ENCODE results near the gene KLHL36. TPM values are rescaled to one million over a fixed set of nuclear protein-coding genes. Genes with fewer than 3 reads are reported as not detected.

KLHL36 gene
- polyA plus RNA-seq, 1 experiment = 43.7 TPM

DNA sequence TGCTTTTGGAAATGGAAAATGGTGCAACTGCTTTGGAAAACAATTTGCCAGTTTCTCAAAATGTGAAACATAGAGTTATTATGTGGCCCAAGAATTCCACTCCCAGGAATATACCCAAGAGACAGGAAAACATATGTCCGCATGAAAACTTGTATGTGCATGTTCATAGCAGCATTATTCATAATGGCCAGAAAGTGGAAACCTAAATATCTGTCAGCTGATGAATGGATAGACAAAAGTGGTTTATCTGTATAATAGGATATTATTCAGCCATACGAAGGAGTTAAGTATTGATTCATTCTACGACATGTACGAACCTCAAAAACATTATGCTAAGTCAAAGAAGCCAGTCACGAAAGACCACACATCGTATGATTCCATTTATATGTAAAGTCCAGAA lies 22.8 kb upstream of the KLHL36 start:
- no peaks in the 10 kb centered on the region for H3K36me3 ChIP-seq (ENCODE audit: control insufficient read depth, insufficient read depth, low read length)
- no peaks in the 10 kb centered on the region for H3K27me3 ChIP-seq (ENCODE audit: control insufficient read depth, insufficient read depth, low read length)
- TF ChIP-seq, protein P1, sequence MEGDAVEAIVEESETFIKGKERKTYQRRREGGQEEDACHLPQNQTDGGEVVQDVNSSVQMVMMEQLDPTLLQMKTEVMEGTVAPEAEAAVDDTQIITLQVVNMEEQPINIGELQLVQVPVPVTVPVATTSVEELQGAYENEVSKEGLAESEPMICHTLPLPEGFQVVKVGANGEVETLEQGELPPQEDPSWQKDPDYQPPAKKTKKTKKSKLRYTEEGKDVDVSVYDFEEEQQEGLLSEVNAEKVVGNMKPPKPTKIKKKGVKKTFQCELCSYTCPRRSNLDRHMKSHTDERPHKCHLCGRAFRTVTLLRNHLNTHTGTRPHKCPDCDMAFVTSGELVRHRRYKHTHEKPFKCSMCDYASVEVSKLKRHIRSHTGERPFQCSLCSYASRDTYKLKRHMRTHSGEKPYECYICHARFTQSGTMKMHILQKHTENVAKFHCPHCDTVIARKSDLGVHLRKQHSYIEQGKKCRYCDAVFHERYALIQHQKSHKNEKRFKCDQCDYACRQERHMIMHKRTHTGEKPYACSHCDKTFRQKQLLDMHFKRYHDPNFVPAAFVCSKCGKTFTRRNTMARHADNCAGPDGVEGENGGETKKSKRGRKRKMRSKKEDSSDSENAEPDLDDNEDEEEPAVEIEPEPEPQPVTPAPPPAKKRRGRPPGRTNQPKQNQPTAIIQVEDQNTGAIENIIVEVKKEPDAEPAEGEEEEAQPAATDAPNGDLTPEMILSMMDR (IDR thresholded peaks at IDR 0.05; ENCODE audit: insufficient read depth, low read depth, low read length) = no peak
- ChIA-PET POLR2A (no interaction called here), CTCF (interaction anchor here (0.7 to 1.6 kb wide), 2 partner anchors 18 to 120 kb away, joined by 3 to 6 read pairs; no protein-coding TSS in a partner anchor)
- no peak overlapping the region for H3K4me3 ChIP-seq (ENCODE audit: low read depth, low read length)
- DNase-seq (ENCODE audit: low read depth) = no peak

DNA sequence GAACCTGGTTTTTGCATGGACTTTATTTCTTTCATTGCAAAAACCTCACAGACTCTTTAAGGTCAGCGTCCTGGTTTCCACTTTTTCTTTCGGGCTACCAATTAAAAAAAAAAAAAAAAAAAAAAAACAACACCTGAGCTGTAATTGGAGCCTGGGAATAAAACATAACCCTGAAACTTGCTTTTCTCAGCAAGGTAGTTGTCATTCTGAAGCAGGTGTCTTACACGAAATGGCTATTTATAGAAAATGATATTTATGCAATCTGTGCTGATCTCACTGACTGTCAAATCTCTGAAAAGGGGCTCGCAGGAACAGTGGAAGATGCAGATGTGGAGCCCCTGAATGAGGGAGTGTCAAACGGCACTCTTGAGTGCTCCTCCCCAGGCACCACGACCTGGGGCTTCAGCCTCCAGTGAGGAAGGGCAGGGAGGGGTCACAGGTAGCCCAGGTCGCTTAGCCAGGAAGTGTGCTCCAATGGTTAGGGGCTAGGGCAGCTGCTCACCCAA lies 20.0 kb upstream of the KLHL36 start:
- DNase-seq (ENCODE audit: low read depth) = no peak
- Histone ChIP-seq H3K36me3 (ENCODE audit: control insufficient read depth, insufficient read depth, low read length) (no peaks in the 10 kb centered on the region), H3K4me3 (ENCODE audit: low read depth, low read length) (no peak overlapping the region), H3K27me3 (ENCODE audit: control insufficient read depth, insufficient read depth, low read length) (no peaks in the 10 kb centered on the region)
- TF ChIP-seq, protein P1 (IDR thresholded peaks at IDR 0.05; ENCODE audit: insufficient read depth, low read depth, low read length) = no peak
- ChIA-PET POLR2A (no interaction called here), CTCF (interaction anchor here (0.9 to 2.8 kb wide), 4 partner anchors 14 to 111 kb away, joined by 3 to 15 read pairs (median 7); no protein-coding TSS in a partner anchor)

GRCh38 chr16:84629580-84629979 lies 18.7 kb upstream of the KLHL36 start:
- TF ChIP-seq, protein P1 (IDR thresholded peaks at IDR 0.05; ENCODE audit: insufficient read depth, low read depth, low read length) = no peak
- POLR2A ChIA-PET = interaction anchor here (0.6 kb wide), 1 partner anchor 414 kb away, joined by 3 read pairs; no protein-coding TSS in a partner anchor
- H3K4me3 ChIP-seq (ENCODE audit: low read depth, low read length) = no peak overlapping the region

GRCh38 chr16:84630009-84630408 lies 18.3 kb upstream of the KLHL36 start:
- ChIA-PET CTCF (interaction anchor here (1.4 to 2.8 kb wide), 2 partner anchors 96 to 119 kb away, joined by 4 to 15 read pairs; no protein-coding TSS in a partner anchor), POLR2A (no interaction called here)
- TF ChIP-seq, protein P1 (IDR thresholded peaks at IDR 0.05; ENCODE audit: insufficient read depth, low read depth, low read length) = no peak
- Histone ChIP-seq H3K36me3 (ENCODE audit: control insufficient read depth, insufficient read depth, low read length) (no peaks in the 10 kb centered on the region), H3K4me3 (ENCODE audit: low read depth, low read length) (no peak overlapping the region), H3K27me3 (ENCODE audit: control insufficient read depth, insufficient read depth, low read length) (no peaks in the 10 kb centered on the region)
- no peak for DNase-seq (ENCODE audit: low read depth)

More at GRCh38 chr16:84629580-84629979, 18.7 kb upstream of the KLHL36 start:
- no peak for DNase-seq (ENCODE audit: low read depth)
- CTCF ChIA-PET = interaction anchor here (1.4 to 2.8 kb wide), 2 partner anchors 96 to 119 kb away, joined by 4 to 15 read pairs; no protein-coding TSS in a partner anchor
- H3K27me3 ChIP-seq (ENCODE audit: control insufficient read depth, insufficient read depth, low read length) = no peaks in the 10 kb centered on the region
- H3K36me3 ChIP-seq (ENCODE audit: control insufficient read depth, insufficient read depth, low read length) = no peaks in the 10 kb centered on the region

DNA sequence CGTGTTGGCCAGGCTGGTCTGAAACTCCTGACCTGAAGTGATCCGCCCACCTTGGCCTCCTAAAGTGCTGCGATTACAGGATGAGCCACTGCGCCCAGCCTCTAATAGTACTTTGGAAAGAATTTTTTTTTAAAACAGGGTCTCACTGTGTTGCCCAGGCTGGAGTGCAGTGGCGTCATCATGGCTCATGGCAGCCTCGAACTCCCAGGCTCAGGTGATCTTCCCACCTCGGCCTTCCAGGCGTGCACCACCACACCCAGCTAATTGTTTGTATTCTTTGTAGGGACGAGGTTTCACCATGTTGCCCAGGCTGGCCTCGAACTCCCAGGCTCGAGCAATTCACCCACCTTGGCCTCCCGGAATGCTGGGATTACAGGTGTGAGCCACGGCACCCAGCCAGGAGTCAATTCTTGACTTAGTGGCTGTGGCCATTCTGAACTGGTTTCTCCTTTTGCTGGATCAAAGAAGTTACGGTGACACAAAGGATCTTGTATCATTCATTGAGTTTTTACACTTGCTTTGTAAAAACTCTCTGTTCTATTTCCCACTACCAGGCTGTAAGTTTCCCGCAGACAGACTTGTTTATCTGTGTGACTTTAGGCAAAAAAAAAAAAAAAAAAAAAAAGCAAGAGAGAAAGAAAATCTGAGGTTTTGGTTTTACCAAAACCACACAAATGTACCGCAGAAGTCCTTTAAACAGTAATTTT lies 17.7 kb upstream of the KLHL36 start:
- no peak overlapping the region for H3K4me3 ChIP-seq (ENCODE audit: low read depth, low read length)
- no peaks in the 10 kb centered on the region for H3K36me3 ChIP-seq (ENCODE audit: control insufficient read depth, insufficient read depth, low read length)
- DNase-seq (ENCODE audit: low read depth) = no peak
- no peaks in the 10 kb centered on the region for H3K27me3 ChIP-seq (ENCODE audit: control insufficient read depth, insufficient read depth, low read length)
- CTCF ChIA-PET = interaction anchor here (1.8 to 2.8 kb wide), 2 partner anchors 8 to 95 kb away, joined by 5 to 15 read pairs; no protein-coding TSS in a partner anchor
- POLR2A ChIA-PET = no interaction called here
- TF ChIP-seq, protein P1 (IDR thresholded peaks at IDR 0.05; ENCODE audit: insufficient read depth, low read depth, low read length) = no peak

All from BJ (cell line).